Thyroid gland (tissue), 4 donors: ENCODE data around the gene PRKCG. TPM values are rescaled to one million over a fixed set of nuclear protein-coding genes. Genes with fewer than 3 reads are reported as not detected.
A peak's percentile ranks its signal among the peaks of the same experiment; 100 is the strongest.

Experiments
- DNase-seq, 2 donors: peaks; one replicate each; pipeline ENCODE4 v3.0.0-alpha.2; 2019
- H3K27ac ChIP-seq, 3 donors: fragments of 200-600 bp; sonication (generic); 1 replicate in 2 of 3; 2 replicates in 1 of 3; pipeline ENCODE4 v1.5.1; 2016 to 2019; ENCODE audit warnings: mild to moderate bottlenecking in 1 of 3, moderate library complexity in 1 of 3
- H3K27me3 ChIP-seq: fragments of 200-600 bp; sonication (generic); one replicate; pipeline ENCODE4 v1.5.1; 2019
- H3K36me3 ChIP-seq, 2 donors: fragments of 200-600 bp; sonication (generic); one replicate each; pipeline ENCODE4 v1.5.1; 2016 to 2019
- H3K4me1 ChIP-seq, 2 donors: fragments of 200-600 bp; sonication (generic); one replicate each; pipeline ENCODE4 v1.5.1; 2017 to 2019
- H3K4me3 ChIP-seq, 3 donors: fragments of 200-600 bp; sonication (generic); replicated peaks in 1 of 3; 1 replicate in 2 of 3; 2 replicates in 1 of 3; pipeline ENCODE4 v1.5.1; 2016; ENCODE audit warnings: mild to moderate bottlenecking in 1 of 3
- H3K9me3 ChIP-seq: fragments of 200-600 bp; sonication (generic); one replicate; pipeline ENCODE4 v1.5.1; 2017
- CTCF ChIP-seq, 6 experiments: fragments of 200-600 bp in 3 of 6; fragments of 450-650 bp in 3 of 6; sonication (generic) in 3 of 6; IDR thresholded peaks; one replicate each; pipeline ENCODE4 v1.5.1; 2016 to 2019; ENCODE audit warnings: antibody characterized with exemption in 6 of 6, mild to moderate bottlenecking in 2 of 6, inconsistent platforms in 1 of 6, moderate library complexity in 1 of 6
- POLR2A ChIP-seq, 2 donors: fragments of 450-650 bp; IDR thresholded peaks; one replicate each; pipeline ENCODE4 v1.6.1; 2017; ENCODE audit warnings: antibody characterized with exemption in 2 of 2, mild to moderate bottlenecking in 2 of 2, moderate library complexity in 1 of 2
- WGBS, 2 donors: methylation state at CpG; one replicate each; pipeline ENCODE4 v1.1.5; 2017; 5-methylcytosine and 5-hydroxymethylcytosine counted together
- intact Hi-C: fragments of 100-400 bp; cut with DNase I; formaldehyde crosslinking; loops from one replicate; pipeline ENCODE4 v1.15.1; 2023
- total RNA-seq, 4 donors: library from RNA; depleted of rRNA; stranded (reverse); fragments of >200 nt; gene quantifications; one replicate each; pipeline ENCODE4 v1.2.3, GENCODE V29; 2016

Gene PRKCG
- total RNA-seq, 4 donors from 2014 or later = not detected

- intact Hi-C loops = no loop called here
- Histone ChIP-seq H3K27me3 (no peaks in the 10 kb centered on the region), H3K4me3 (no peak overlapping the region), H3K4me1 (no peaks in the 10 kb centered on the region), H3K36me3 (no peaks in the 10 kb centered on the region), H3K9me3 (no peaks in the 10 kb centered on the region), H3K27ac (no peak overlapping the region)
- no peak for DNase-seq
- TF ChIP-seq POLR2A (IDR thresholded peaks at IDR 0.05) = no peak
- no peak for TF ChIP-seq CTCF (IDR thresholded peaks at IDR 0.05)
- WGBS, 2 donors = 89% methylated on average over 26 to 27 of the region's 27 CpGs
These were observed 18.3 kb downstream of the PRKCG start for GRCh38 chr19:53900191-53900860.

GRCh38 chr19:53903055-53903680, 21.2 kb downstream of the PRKCG start:
- Histone ChIP-seq H3K4me3 (no peak overlapping the region), H3K4me1 (no peaks in the 10 kb centered on the region), H3K36me3 (no peaks in the 10 kb centered on the region), H3K27me3 (peaks cover 11% of the 10 kb centered on the region), H3K9me3 (no peaks in the 10 kb centered on the region), H3K27ac (no peak overlapping the region)
- TF ChIP-seq POLR2A (IDR thresholded peaks at IDR 0.05) (no peak), CTCF (IDR thresholded peaks at IDR 0.05) (no peak)
- DNase-seq = peak in 1 of 2 donors; percentile 38
- 43 to 47% methylated on average over 4 of the region's 4 CpGs for WGBS, 2 donors
- intact Hi-C loops = no loop called here

- no peaks in the 10 kb centered on the region for H3K9me3 ChIP-seq
- no peak for TF ChIP-seq POLR2A (IDR thresholded peaks at IDR 0.05)
- TF ChIP-seq CTCF (IDR thresholded peaks at IDR 0.05) = no peak
- WGBS, 2 donors = 27 to 35% methylated on average over 3 of the region's 3 CpGs
- intact Hi-C loops = no loop called here
- DNase-seq = no peak
- H3K4me1 ChIP-seq = no peaks in the 10 kb centered on the region
- H3K27me3 ChIP-seq = peaks cover 23% of the 10 kb centered on the region
- H3K4me3 ChIP-seq = no peak overlapping the region
- H3K36me3 ChIP-seq = no peaks in the 10 kb centered on the region
- no peak overlapping the region for H3K27ac ChIP-seq
These were observed 22.9 kb downstream of the PRKCG start for GRCh38 chr19:53904909-53905308.

GRCh38 chr19:53905787-53906186, 23.8 kb downstream of the PRKCG start:
- no peak overlapping the region for H3K27ac ChIP-seq
- no peak for DNase-seq
- peaks cover 25% of the 10 kb centered on the region for H3K27me3 ChIP-seq
- no peaks in the 10 kb centered on the region for H3K4me1 ChIP-seq
- 59 to 68% methylated on average over 1 of the region's 1 CpG for WGBS, 2 donors
- H3K36me3 ChIP-seq = no peaks in the 10 kb centered on the region
- no peak for TF ChIP-seq POLR2A (IDR thresholded peaks at IDR 0.05)
- H3K4me3 ChIP-seq = no peak overlapping the region
- intact Hi-C loops = no loop called here
- no peaks in the 10 kb centered on the region for H3K9me3 ChIP-seq

GRCh38 chr19:53906211-53907192, 24.5 kb downstream of the PRKCG start:
- Histone ChIP-seq H3K4me1 (no peaks in the 10 kb centered on the region), H3K36me3 (no peaks in the 10 kb centered on the region), H3K27ac (no peak overlapping the region), H3K9me3 (no peaks in the 10 kb centered on the region), H3K27me3 (peaks cover 25% of the 10 kb centered on the region), H3K4me3 (no peak overlapping the region)
- WGBS, 2 donors = 17 to 21% methylated on average over 23 to 37 of the region's 48 CpGs
- peak; percentile 31 to 81 (median 59) for TF ChIP-seq CTCF (IDR thresholded peaks at IDR 0.05)
- no peak for TF ChIP-seq POLR2A (IDR thresholded peaks at IDR 0.05)
- intact Hi-C loops = no loop called here
- DNase-seq = peak in 1 of 2 donors; percentile 20
